IPS DF 19.7 (cell line): Measurements from ENCODE around the gene RNF19B.
"Not testable (repeated sequence)": the region's sequence is repeated elsewhere in the genome, so short reads cannot be mapped to it uniquely, and the experiment has no call there.

Experiments
- DNase-seq: peaks from one replicate; pipeline ENCODE4 v3.0.0-alpha.2; 2013; ENCODE audit warnings: low read depth, low spot score

Gene RNF19B

DNA sequence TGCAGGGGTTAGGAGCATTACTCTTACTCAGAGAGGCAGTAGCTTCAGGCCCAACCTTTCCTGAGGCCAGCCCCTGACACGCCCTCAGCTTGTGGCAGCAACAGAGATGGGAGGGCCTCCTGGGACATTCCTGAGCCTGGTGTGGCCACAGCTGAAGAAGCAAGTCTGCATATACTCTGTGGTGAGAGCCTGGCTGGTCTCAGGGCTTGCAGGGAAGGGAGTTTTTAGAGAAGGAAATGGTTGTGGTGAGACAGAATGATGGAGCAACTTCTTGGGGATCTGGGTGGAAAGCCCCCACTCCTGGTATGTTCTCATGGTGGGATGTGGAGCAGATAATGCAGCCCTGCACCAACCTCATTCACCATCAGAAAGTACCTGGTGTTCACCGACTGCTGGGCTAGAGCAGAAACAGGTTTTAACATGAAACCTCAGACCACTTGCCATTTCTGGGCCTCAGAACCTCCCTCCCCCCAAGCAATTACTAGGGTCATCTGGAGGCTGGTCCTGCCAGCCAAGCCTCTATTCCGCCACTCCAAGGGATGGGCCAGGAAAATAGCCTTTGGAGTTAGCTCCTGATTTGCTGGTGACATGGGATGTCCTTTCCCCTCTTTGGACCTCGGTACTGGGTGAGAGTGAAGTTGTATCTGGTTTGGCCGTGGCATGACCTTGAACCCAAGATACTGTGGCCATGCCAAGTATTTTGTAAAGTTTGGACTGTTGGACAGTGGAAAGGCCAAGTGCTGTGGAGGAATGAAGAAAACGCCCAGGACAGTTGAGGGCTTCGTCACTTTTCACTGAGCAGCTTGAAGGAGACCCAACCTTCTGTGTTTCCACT lies 28.1 kb upstream of the RNF19B start:
- no peak for DNase-seq

DNA sequence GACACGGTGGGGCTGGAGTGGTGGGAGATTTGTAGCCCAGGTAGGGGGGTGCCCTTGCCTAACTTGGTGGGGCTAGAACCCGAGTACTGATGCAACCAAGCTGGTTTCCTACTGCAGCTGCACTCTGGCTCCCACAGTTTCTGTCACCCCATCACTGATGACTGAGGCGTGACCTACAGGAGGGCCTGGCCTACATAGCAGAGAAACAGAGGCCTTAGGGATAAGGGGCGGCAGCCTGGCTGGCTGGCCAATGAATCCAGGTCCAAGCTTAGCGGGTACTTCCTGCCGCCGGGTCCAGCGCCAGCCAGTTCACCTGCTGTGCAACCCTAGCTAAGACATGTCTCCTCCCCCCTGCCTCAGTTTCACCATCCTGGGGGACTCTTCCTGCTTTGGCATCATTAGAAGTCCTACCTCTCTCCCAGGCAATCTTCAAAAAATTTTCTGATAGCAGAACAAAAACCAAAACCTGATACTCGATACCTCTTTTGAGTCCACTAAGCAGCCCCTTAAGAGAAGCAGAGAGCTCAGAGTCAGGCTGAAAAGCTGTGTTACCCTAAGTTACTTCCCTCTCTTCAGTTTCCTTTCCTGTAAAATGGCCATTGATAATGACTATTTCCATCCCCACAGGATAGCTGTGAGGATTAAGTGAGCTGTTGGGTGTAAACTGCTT lies 27.3 kb upstream of the RNF19B start:
- DNase-seq = no peak

DNA sequence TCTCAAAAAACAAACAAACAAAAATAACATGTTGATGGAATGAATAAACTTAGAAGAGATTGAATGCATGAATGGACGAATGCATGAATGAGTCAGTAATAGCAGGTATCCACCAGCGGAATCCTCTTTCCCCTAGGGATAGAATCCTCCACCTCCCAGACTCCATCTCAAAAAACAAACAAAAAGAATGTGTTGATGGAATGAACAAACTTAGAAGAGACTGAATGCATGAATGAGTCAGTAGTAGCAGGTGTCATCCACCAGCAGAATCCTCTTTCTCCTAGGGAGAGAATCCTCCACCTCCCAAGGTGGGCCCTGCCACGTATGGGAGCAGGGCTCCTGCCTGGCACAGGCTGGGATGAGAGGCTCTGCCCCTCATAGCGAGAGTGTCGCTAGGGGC lies 26.8 kb upstream of the RNF19B start:
- DNase-seq = no peak

DNA sequence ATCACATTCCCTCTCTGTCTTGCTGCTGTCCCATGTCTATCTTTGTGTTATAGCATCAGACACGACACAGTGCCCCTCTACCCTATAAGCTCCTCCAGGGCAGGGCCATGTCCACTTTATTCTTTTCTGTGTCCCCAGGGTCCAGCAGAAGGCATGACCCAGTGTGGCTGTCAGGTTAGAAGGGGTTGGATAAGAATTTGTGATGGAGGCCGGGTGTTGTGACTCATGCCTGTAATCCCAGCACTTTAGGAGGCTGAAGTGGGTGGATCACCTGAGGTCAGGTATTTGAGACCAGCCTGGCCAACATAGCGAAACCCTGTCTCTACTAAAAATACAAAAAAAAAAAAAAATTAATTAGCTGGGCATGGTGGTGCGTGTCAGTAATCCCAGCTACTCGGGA lies 26.3 kb upstream of the RNF19B start:
- no peak for DNase-seq

DNA sequence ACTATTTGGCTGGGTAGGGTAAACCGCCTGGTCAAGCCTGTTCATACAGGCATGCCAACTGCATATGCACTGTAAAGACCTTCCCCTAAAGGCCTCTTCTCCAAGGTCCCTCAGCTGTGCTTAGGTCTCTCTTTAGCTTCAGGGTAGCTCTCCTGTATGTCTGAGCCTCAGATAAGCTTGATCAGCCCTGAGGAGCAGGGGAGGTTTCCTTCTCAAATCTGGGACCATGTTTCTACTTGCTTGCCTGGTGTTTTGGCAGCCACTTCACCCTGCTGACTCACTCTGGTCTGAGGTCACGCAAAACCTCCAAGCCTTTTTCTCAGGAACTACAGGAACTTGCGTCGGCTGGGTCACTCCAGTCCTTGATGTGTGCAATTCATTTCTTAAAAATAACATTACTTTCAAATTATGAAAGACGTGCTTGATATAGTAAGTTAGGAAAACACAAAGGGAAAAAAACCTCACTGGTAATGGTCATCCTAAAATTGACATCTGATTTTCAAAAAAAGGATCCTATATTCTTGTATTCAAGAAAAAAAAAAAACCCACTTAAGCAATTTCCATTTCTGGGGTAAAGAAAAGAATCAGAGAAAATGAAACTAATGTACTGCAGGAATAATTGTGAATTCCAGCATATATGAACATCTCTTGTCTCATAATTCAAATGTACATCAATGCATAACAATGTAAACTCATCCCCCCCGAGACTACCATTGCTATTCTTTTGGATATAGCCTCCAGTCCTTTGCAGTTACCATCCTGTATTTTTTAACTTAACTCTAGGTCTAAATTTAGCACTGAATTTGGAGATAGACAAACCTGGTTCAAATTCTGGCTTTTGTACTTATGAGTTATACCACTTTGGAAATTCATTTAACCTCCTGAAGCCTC lies 24.8 kb upstream of the RNF19B start:
- DNase-seq = no peak

DNA sequence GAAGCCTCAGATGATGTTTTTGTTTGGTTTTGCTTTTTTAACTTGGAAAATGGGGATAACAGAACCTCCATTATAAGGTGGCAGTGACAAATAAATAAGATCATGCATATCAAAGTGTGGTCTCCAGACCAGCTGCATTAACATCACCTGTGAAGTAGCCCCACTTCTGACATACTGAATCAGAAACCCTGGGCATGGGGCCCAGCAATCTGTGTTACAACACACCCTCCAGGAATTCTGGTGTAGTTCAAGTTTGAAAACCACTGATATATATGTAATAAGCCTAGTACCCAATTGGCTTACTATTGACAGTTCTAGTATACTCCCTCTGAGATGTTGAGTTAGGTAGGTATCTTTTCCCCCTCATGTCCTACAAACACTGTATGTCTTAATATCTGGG lies 24.1 kb upstream of the RNF19B start:
- no peak for DNase-seq

DNA sequence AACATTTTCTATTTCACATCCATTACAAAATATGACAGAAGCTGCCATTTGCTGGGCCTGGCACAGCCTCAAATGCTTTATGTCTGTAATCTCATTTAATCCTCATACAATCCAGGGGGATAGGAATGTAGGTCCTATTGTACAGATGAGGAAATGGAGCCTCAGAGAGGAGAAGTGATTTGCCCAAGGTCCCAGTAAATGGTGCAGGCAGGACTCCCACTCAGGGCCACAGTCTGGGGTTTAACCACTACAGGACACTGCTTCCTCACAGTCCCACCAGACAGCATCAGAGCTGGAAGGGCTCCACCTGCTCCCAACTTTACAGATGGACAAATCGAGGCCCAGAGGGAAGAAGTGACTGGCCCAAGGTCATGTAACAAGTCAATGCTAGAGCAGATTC lies 20.6 kb upstream of the RNF19B start:
- no peak for DNase-seq

DNA sequence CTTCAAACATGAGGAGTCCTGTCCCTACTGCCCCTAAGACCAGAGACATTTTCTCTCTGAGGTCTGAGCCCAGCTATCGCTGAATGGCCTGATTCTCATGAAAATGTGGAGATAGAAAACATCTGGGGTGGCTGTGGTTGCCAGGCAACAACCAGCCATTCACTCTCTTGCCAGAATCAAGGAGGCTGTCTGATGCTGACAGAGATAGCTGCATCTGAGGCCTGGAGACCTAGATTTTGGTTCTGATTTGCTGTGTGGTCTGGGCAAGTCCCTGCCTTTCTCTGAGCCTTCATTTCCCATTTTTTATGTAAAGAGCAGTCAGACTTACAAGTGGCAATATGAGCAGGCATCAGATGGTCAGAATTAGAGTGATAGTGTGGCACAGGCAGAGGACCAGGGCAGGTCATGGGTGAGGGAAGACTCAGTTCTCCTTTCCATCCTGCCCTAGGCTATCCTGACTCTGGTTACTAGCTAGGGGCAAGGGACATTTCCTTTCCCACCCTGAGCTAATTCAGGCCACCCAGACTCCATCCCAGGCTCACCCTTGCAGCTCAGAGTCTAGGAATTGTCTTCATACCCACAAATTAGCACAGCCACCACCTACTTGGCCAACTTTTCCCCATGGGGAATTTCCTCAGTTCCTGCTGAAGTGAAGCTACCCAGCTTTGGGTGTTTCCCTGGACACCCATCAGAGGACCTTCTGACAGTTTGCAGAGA lies 20.0 kb upstream of the RNF19B start:
- DNase-seq = no peak

DNA sequence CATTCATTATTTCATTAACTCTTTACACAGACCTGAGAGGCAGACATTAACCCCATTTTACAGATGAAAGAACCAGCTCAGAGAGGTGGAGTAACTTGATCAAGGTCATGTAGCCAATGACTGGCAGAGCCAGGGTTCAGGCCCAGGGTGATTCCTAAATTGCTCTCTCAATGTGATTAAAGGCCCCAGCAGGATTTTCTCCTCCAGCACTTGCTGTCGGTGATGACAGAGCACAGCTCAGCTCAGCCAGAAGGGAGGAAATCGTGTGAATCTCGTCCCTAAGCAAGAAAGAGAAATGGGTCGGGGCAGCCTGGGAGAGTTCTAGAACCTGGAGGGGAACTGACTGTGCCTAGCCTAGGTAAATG lies 19.5 kb upstream of the RNF19B start:
- DNase-seq = no peak

DNA sequence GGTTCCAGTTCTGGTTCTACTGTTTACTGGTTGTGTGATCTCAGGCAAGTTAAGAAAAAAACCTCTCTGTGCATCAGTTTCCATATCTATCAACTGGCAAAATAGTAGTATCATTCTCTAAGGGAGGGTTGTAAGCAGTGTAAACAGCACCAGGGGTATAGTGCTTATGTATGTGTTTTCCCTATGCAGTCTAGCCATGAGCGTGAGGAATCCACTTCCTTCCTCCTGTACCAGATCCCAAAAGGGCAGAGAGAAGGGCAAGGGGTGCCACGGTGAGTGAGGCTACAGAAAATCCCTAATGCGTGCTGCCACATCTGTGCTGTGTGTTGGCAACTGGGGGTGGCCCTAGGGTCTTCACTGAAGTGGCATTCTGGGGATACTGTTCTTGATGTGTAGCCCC lies 18.4 kb upstream of the RNF19B start:
- DNase-seq = no peak

DNA sequence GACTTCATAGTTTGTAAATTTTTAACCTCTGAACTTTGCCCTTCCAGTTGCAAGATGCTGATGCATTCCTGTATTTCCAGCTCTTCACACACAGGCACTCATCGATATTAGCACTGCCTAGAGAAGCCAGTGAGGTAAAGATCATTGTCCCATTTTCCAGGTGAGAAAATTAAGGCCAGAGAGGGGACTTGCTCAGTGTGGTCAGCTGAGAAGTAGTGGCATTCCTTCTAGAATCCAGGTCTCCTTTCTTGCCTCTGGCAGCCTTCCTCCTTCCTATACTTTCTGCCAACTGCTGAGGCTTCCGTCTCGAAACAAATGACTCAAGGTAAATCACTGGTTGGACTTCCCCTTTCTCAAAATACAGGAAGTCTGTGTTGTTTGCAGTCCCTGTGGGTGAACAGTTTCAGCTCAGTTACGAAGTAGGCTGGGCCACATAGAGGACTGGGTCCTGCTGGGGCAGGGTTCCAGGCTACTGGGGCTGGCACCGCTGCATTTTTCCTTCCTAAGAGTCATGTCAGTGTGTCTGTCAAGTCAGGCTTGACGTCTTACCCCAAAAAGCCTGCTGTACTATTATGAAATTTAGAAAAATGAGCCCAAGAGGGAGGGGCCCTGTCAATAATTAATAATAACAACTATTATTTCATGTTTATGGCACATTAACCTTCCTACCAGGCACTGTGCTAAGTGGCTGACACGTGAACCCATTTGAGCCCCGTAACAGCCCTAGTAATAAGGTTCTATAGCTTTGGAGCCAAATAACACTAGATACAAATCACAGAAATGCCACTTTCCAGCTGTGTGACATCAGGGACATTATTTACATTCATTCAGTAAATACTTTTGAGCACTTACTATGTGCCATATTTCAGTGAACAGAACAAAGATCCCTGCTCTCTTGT lies 16.6 kb upstream of the RNF19B start:
- DNase-seq = no peak

DNA sequence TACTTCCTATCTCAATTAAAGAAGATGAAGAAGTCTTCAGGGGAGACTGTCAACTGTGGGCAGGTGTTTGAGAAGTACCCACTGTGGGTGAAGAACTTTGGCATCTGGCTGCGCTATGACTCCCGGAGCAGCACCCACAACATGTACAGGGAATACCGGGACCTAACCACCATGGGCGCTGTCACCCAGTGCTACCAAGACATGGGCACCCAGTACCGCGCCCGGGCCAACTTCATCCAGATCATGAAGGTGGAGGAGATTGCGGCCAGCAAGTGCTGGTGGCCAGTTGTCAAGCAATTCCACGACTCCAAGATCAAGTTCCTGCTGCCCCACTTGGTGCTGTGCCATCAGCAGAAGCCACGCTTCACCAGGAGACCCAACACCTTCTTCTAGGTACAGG lies 15.5 kb upstream of the RNF19B start:
- no peak for DNase-seq

DNA sequence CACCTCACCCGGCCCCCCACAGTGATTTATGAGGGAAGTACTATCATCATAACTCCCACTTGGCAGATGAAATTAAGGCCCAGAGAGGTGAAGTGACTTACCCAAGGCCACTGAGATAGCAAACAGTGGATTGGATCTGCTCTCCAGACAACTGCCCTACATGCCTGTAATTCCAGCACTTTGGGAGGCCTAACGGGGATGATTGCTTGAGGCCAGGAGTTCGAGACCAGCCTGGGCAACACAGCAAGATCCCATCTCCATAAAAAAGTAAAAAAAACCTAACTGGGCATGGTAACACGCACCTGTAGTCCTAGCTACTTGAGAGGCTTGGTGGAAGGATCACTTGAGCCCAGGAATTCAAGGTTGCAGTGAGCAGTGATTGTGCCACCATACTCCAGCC lies 14.2 kb upstream of the RNF19B start:
- no peak for DNase-seq

DNA sequence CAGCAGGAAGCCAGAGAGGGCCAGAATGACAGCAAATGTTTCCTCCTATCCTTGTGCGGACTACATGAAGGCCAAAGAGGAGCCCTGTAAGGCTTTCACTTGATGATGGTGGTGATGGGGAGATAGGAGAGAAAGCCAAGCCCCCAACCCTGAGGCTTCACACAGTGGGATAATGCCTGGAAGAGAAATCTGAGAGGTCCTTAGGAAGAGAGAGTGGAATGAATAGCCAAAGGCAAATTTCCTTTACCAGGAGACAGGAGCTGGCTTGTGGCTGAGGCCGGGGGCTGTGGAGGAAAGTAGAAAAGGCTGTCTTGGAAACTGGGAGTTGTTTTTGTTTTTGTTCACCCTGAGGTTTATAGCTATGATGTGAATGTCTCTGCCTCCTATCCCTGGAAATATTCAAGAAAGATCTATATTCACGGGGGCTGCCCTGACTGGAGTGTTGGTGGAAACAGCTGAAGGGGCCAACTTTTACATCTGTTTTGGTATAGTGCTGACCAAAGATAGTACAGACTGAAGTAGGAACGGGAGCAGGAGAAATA lies 13.0 kb upstream of the RNF19B start:
- DNase-seq = no peak

DNA sequence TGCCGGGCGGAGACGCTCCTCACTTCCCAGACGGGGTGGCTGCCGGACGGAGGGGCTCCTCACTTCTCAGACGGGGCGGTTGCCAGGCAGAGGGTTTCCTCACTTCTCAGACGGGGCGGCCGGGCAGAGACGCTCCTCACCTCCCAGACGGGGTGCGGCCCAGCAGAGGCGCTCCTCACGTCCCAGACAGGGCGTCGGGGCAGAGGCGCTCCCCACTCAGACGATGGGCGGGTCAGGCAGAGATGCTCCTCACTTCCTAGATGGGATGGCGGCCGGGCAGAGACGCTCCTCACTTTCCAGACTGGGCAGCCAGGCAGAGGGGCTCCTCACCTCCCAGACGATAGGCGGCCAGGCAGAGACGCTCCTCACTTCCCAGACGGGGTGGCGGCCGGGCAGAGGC lies 10.4 kb upstream of the RNF19B start:
- DNase-seq = not testable (repeated sequence)

DNA sequence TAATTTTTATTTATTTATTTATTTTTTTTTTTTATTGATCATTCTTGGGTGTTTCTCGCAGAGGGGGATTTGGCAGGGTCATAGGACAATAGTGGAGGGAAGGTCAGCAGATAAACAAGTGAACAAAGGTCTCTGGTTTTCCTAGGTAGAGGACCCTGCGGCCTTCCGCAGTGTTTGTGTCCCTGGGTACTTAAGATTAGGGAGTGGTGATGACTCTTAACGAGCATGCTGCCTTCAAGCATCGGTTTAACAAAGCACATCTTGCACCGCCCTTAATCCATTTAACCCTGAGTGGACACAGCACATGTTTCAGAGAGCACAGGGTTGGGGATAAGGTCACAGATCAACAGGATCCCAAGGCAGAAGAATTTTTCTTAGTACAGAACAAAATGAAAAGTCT lies 8.8 kb upstream of the RNF19B start:
- DNase-seq = not testable (repeated sequence)

DNA sequence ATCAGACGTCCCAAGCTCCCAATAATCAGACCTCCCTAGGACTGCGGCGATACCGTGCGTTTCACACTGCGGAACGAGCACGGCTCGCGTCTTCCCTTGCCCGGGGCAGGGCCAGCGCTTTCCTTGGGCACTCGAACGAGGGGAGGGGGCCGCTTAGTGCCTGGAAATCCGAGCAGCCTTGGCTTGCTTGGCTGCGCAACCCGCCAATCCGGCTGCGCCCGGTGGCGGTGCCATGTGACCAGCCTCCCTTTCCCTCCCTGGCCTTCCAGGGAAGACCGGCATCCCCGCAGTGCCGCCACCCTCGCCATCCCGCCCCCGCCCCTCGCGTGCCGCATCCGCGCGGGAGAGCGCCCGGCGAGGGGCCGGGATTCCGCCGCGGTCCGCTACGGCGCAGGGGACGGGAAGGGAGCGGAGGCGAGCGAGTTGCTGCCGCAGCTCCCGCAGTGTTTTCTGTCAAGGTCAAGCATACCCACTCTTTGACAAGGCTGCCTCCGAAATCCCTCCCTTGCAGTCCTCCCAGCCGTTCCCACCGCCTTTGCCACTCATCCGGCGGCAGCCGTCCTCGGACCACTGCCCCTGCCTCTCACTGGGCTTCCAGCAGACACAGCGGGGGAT lies 8.3 kb upstream of the RNF19B start:
- DNase-seq = peak; percentile 63

DNA sequence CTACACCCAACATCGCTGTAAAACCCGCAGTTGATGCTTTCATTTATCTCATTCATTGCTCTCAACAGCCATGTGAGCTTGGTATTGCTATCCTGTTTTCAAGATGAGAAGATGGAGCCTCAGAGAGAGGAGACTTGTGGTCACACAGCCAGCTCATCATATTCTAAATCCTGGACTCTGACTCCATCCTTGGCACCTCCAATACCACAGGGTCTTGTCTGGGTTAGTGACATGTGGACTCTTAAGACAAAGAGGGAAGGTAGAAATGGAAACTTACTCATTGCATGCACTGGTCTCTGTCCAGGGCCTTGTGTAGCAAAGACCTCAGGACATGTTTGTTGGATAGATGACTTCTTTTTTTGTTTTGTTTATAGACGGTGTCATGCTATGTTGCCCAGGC lies 7.0 kb upstream of the RNF19B start:
- no peak for DNase-seq

DNA sequence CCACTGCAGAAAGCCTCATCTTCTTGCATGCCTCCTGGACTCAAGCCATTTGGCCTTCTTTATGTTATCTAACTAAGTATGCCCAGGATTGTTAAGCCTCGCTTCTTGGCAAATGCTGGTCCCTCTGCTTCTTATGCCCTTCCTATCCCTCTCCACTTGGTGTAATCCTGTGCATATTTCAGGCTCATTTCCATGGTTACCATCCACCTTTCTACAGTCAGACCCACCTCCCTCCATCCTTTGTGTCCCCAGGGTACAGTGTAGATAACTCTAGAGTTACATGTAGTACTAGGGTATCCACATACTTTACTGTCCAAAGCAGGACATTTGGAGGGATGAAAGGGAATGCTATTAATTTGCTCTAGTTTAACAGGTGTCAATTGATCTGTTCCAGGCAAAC lies 6.5 kb upstream of the RNF19B start:
- DNase-seq = no peak

DNA sequence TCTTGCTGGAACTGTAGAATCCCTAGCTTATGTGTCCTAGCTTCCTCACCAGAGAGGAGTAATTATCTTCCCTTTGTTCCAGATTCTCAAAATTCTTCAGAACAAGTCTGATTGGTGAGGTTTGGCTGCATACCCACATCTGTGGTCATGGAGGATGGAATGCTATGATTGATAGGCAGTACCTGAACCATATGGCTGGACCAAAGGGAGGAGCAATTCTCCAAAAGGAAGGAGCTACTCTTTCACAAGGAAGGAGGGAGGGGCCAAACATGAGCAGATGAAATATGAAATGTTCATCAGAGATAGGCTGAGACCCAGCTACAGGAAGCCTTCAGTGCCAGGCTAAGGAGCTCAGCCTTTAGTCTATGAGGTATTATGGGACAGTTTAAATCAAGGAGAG lies 5.0 kb upstream of the RNF19B start:
- no peak for DNase-seq
